Hepatocyte (in vitro differentiated cells): ENCODE measurements around the gene RBM38. TPM values are rescaled to one million over a fixed set of nuclear protein-coding genes. Genes with fewer than 3 reads are reported as not detected.

Experiments
- DNase-seq: peaks from one replicate; pipeline ENCODE4 v3.0.0-alpha.2; 2016; ENCODE audit warnings: low spot score
- H2AFZ ChIP-seq: fragments of 200-600 bp; sonication (generic); 2 replicates; pipeline ENCODE4 v1.6.0; 2016; ENCODE audit warnings: antibody characterized with exemption, mild to moderate bottlenecking
- H3K27ac ChIP-seq: fragments of 200-600 bp; sonication (generic); 2 replicates; pipeline ENCODE4 v1.5.1; 2016; ENCODE audit warnings: mild to moderate bottlenecking
- H3K27me3 ChIP-seq: fragments of 200-600 bp; sonication (generic); 2 replicates; pipeline ENCODE4 v1.6.1; 2016
- H3K36me3 ChIP-seq: fragments of 200-600 bp; sonication (generic); replicated peaks from 2 replicates; pipeline ENCODE4 v1.5.1; 2016; ENCODE audit warnings: low read depth; ENCODE audit not compliant: insufficient read depth
- H3K4me1 ChIP-seq: fragments of 200-600 bp; sonication (generic); 2 replicates; pipeline ENCODE4 v1.5.1; 2016; ENCODE audit warnings: mild to moderate bottlenecking, moderate library complexity; ENCODE audit not compliant: insufficient read depth
- H3K4me2 ChIP-seq: fragments of 200-600 bp; sonication (generic); 2 replicates; pipeline ENCODE4 v1.6.0; 2016
- H3K4me3 ChIP-seq: fragments of 200-600 bp; sonication (generic); 2 replicates; pipeline ENCODE4 v1.5.1; 2016; ENCODE audit warnings: mild to moderate bottlenecking
- H3K79me2 ChIP-seq: fragments of 200-600 bp; sonication (generic); 2 replicates; pipeline ENCODE4 v1.6.0; 2017; ENCODE audit warnings: mild to moderate bottlenecking
- H3K9me2 ChIP-seq: fragments of 200-600 bp; sonication (generic); replicated peaks from 2 replicates; pipeline ENCODE4 v1.6.0; 2017; ENCODE audit warnings: mild to moderate bottlenecking; ENCODE audit not compliant: insufficient read depth
- H3K9me3 ChIP-seq: fragments of 200-600 bp; sonication (generic); 2 replicates; pipeline ENCODE4 v1.5.1; 2016; ENCODE audit warnings: low read depth, mild to moderate bottlenecking
- H4K20me1 ChIP-seq: fragments of 200-600 bp; sonication (generic); 2 replicates; pipeline ENCODE4 v1.6.0; 2016; ENCODE audit warnings: mild to moderate bottlenecking; ENCODE audit not compliant: insufficient read depth, poor library complexity, severe bottlenecking
- EZH2 ChIP-seq: fragments of 200-600 bp; sonication (generic); IDR thresholded peaks from 2 replicates; pipeline ENCODE4 v1.6.1; 2016; ENCODE audit warnings: antibody characterized with exemption, mild to moderate bottlenecking, borderline replicate concordance
- EZH2phosphoT487 ChIP-seq: fragments of 200-600 bp; sonication (generic); IDR thresholded peaks from one replicate; pipeline ENCODE4 v1.6.1; 2018; ENCODE audit warnings: antibody characterized with exemption, mild to moderate bottlenecking, low read depth, moderate library complexity; ENCODE audit not compliant: unreplicated experiment, severe bottlenecking
- WGBS: methylation state at CpG from one replicate; pipeline ENCODE4 v1.1.6; 2016; ENCODE audit warnings: low lambda C conversion rate; ENCODE audit errors: missing lambda C conversion rate; 5-methylcytosine and 5-hydroxymethylcytosine counted together
- polyA plus RNA-seq: library from polyadenylated mRNA; unstranded; fragments of >200 nt; fragmentation: Nextera tagmentation; extraction: Ambion mirVana; gene quantifications from 2 replicates; pipeline ENCODE4 v1.2.1, GENCODE V29; 2016
- total RNA-seq: library from RNA; depleted of rRNA; stranded (reverse); fragments of >200 nt; gene quantifications from 2 replicates; pipeline ENCODE4 v1.2.3, GENCODE V29; 2014
- TF ChIP-seq, protein P1 (sequence below): fragments of 200-600 bp; sonication (generic); IDR thresholded peaks from 2 replicates; pipeline ENCODE4 v1.5.1; 2016; ENCODE audit warnings: antibody characterized with exemption, mild to moderate bottlenecking; ENCODE audit not compliant: poor library complexity

RBM38 gene
- total RNA-seq (16.1 and 18.1 TPM in 2 replicates), polyA plus RNA-seq (15.6 and 19.6 TPM in 2 replicates)

DNA sequence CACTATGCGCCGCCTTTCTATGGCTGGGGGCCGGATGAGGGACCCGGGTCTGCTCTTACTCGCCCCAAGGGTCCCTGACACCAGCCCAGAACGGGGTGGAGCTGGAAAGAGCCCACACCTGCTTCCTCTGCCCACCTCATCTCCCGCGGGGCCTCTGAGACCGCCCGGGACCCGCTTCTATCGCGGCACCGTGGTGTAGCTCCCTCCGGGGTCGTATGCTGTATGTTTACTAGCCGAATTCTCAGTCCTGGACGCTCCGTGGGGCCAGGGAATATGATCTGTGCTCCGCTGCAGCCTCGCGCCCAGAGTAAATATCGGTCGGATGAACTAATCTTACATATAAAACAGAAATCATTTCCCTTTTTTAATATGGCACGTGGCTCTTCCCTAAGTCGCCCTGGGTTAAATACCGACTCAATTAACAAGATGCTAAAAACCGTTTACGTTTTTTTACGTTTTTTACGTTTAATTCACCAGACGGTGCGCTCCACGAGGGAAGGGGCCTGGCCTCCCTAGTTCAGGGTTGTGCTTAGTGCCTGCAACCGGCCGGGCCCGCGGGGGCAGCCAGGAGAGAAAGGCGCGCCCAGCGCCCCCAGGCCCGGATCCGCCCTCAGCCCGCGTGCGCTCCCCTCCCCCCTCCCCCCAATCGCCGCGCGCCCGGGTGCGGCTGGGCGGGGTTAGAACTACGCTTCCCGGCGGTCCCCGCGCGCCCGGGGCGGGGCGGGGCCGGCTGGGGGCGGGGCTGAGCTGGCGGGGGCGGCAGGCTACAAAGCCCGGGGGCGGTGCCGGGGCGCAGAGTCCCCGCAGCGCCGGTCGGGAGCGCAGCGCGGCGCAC is at the start of gene RBM38:
Gene RBM38, plus strand, starts transcription at position 793 of the 835 bp plus-strand sequence. CDS start 186 bp downstream, outside the sequence.
- Histone ChIP-seq H2AFZ (peak within 1 kb of the TSS; percentile 77), H3K27ac (no peak within 1 kb of the TSS), H3K36me3 (no peaks in the 10 kb centered on the region), H4K20me1 (no peaks in the 10 kb centered on the region), H3K4me2 (peak within 1 kb of the TSS; percentile 95), H3K4me3 (peak within 1 kb of the TSS; percentile 58), H3K9me2 (no peaks in the 10 kb centered on the region), H3K4me1 (peaks cover 18% of the 10 kb centered on the region), H3K27me3 (no peaks in the 10 kb centered on the region), H3K9me3 (no peaks in the 10 kb centered on the region), H3K79me2 (peaks cover 3% of the 10 kb centered on the region)
- TF ChIP-seq EZH2phosphoT487 (no peak), EZH2 (no peak)
- TF ChIP-seq, protein P1, sequence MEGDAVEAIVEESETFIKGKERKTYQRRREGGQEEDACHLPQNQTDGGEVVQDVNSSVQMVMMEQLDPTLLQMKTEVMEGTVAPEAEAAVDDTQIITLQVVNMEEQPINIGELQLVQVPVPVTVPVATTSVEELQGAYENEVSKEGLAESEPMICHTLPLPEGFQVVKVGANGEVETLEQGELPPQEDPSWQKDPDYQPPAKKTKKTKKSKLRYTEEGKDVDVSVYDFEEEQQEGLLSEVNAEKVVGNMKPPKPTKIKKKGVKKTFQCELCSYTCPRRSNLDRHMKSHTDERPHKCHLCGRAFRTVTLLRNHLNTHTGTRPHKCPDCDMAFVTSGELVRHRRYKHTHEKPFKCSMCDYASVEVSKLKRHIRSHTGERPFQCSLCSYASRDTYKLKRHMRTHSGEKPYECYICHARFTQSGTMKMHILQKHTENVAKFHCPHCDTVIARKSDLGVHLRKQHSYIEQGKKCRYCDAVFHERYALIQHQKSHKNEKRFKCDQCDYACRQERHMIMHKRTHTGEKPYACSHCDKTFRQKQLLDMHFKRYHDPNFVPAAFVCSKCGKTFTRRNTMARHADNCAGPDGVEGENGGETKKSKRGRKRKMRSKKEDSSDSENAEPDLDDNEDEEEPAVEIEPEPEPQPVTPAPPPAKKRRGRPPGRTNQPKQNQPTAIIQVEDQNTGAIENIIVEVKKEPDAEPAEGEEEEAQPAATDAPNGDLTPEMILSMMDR = no peak
- 32% methylated on average over 34 of the region's 78 CpGs for WGBS
- DNase-seq = peak; percentile 91

DNA sequence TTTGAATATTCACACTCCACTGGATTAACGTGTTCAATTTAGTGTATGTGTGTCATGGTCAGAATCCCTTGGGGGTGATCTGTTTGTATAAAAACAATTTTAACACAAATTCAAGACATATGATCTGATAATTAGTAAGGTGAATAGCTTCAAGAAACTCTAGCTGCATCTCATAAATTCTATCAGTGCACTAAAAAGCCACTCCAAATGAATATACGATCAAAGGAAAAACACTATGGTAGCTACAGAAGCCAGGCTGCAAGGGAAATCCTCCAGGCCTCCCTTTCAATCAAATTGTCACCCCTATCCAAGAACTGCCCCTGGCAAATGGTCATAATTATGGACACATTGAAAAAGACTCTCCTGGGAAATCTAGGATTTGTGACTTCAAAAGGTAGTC is 49.5 kb upstream of the RBM38 start:
- no peaks in the 10 kb centered on the region for H3K9me3 ChIP-seq
- H3K4me3 ChIP-seq = no peak overlapping the region
- no peak overlapping the region for H3K4me2 ChIP-seq
- no peak overlapping the region for H2AFZ ChIP-seq
- H3K27ac ChIP-seq = no peak overlapping the region
- 53% methylated on average over 2 of the region's 2 CpGs for WGBS
- no peaks in the 10 kb centered on the region for H3K27me3 ChIP-seq
- no peaks in the 10 kb centered on the region for H3K4me1 ChIP-seq
- TF ChIP-seq, protein P1 = no peak
- TF ChIP-seq EZH2 (no peak), EZH2phosphoT487 (no peak)
- no peaks in the 10 kb centered on the region for H4K20me1 ChIP-seq
- H3K9me2 ChIP-seq = no peaks in the 10 kb centered on the region
- no peaks in the 10 kb centered on the region for H3K79me2 ChIP-seq
- no peaks in the 10 kb centered on the region for H3K36me3 ChIP-seq
- no peak for DNase-seq

DNA sequence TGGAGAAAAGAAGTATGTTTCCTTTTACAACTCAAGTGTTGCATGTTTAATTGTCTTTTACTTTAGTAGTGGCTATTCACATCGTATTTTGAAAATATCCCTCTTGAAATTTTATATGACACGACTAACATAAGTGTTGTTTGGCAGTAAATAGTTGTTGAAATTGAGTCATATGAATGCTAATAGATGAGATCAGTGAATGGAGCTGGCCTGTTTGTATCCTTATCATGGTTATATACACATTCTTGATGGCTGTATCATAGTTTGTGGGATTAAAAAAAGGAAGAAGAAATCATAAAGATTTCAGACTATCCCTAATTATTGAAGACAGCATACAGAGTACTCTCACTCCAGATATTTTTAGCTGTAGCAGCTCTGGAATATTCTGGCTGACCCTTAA is 48.4 kb upstream of the RBM38 start:
- WGBS = 51% methylated on average over 2 of the region's 2 CpGs
- H3K27ac ChIP-seq = no peak overlapping the region

More for the DNA sequence above, 48.4 kb upstream of the RBM38 start:
- H4K20me1 ChIP-seq = no peaks in the 10 kb centered on the region
- H3K4me3 ChIP-seq = no peak overlapping the region
- no peaks in the 10 kb centered on the region for H3K27me3 ChIP-seq
- no peaks in the 10 kb centered on the region for H3K9me2 ChIP-seq
- H3K9me3 ChIP-seq = no peaks in the 10 kb centered on the region
- H3K4me1 ChIP-seq = no peaks in the 10 kb centered on the region
- TF ChIP-seq EZH2 (no peak), EZH2phosphoT487 (no peak)
- TF ChIP-seq, protein P1 = no peak
- H3K79me2 ChIP-seq = no peaks in the 10 kb centered on the region
- DNase-seq = no peak
- H3K4me2 ChIP-seq = no peak overlapping the region
- H2AFZ ChIP-seq = no peak overlapping the region
- H3K36me3 ChIP-seq = no peaks in the 10 kb centered on the region
